Right cardiac atrium (tissue), 5 donors: Measurements from ENCODE around the gene ZNF502. TPM values are rescaled to one million over a fixed set of nuclear protein-coding genes. Genes with fewer than 3 reads are reported as not detected.

Source experiments
- ATAC-seq, 2 donors: fragments of 200-7000 bp; cut with Tn5 transposase; one replicate each; pipeline versions ENCODE4 v1.8.0 to v1.9.1; 2020; ENCODE audit warnings: moderate library complexity in 2 of 2, mild to moderate bottlenecking in 1 of 2
- DNase-seq, 3 donors: peaks; one replicate each; pipeline ENCODE4 v3.0.0-alpha.2; 2020
- H3K27ac ChIP-seq: one replicate; pipeline ENCODE4 v1.5.1; 2013; ENCODE audit warnings: mild to moderate bottlenecking, low read length, control low read depth, moderate library complexity
- H3K27me3 ChIP-seq: one replicate; pipeline ENCODE4 v1.6.1; 2013; ENCODE audit not compliant: control insufficient read depth, insufficient read depth
- H3K4me1 ChIP-seq: one replicate; pipeline ENCODE4 v1.6.1; 2013; ENCODE audit warnings: low read length; ENCODE audit not compliant: control insufficient read depth, insufficient read depth
- H3K4me3 ChIP-seq: one replicate; pipeline ENCODE4 v1.5.1; 2013; ENCODE audit warnings: low read length, control low read depth
- H3K9me3 ChIP-seq: one replicate; pipeline ENCODE4 v1.6.1; 2013; ENCODE audit warnings: low read length; ENCODE audit not compliant: control insufficient read depth
- WGBS: extraction: QIAGEN DNeasy Blood & Tissue Kit; methylation state at CpG from one replicate; pipeline ENCODE4 v1.1.7; 2013; 5-methylcytosine and 5-hydroxymethylcytosine counted together
- intact Hi-C, 4 donors: fragments of 100-400 bp; cut with DNase I; formaldehyde crosslinking; loops; one replicate each; pipeline versions ENCODE4 v1.11.0 to v1.14.0; 2022 to 2023
- polyA plus RNA-seq: library from polyadenylated mRNA; stranded (reverse); fragments of 200-250 nt; gene quantifications from one replicate; pipeline ENCODE4 v1.2.3, GENCODE V29; 2013
- total RNA-seq, 4 donors: library from RNA; stranded (reverse); fragmentation: NEBNext Ultra II Directional; extraction: Animal tissue kit (Norgen Biotek cat#: 25700); gene quantifications; one replicate each; pipeline ENCODE4 v1.2.1, GENCODE V29; 2021
- donor health status: healthy with polysubstance abuse.
- donor health status: DM: no; HTN: yes; CAD: no.
- donor health status: DM: no; HTN: no; CAD: no.
- donor health status: DM: no; HTN: yes; CAD: no; lungs with severe emphysema.
- donor health status: DM: yes; HTN: yes; CAD: no.

ZNF502 gene
- total and polyA plus RNA-seq, 5 donors, result 2.0 to 4.6 (median 3.5) TPM

DNA sequence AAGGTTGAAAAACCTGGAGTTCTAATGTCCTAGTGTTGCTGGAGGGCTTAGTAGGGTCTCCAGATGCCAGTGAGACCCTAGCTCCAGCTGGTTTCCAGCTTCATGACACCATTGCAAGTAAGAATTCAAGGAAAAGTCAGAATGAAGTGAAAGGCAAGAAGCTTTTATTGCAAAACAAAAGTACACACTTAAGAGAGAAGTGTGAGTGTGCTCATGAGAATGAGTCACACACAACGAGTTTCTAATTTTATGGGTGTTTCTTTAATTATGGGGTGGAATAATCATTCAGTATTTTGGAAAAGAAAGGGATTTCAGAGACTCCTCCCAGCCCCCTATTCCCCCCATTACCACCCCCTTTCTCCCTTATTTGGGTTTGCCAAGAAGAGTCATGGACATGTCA lies 24.6 kb upstream of the ZNF502 start:
- Histone ChIP-seq H3K4me3 (no peak overlapping the region), H3K9me3 (no peaks in the 10 kb centered on the region), H3K27ac (no peak overlapping the region), H3K27me3 (no peaks in the 10 kb centered on the region), H3K4me1 (peaks cover 2% of the 10 kb centered on the region)
- DNase-seq (no peak), ATAC-seq (no peak)
- 64% methylated on average over 1 of the region's 1 CpG for WGBS
- intact Hi-C loops, result no loop called here

DNA sequence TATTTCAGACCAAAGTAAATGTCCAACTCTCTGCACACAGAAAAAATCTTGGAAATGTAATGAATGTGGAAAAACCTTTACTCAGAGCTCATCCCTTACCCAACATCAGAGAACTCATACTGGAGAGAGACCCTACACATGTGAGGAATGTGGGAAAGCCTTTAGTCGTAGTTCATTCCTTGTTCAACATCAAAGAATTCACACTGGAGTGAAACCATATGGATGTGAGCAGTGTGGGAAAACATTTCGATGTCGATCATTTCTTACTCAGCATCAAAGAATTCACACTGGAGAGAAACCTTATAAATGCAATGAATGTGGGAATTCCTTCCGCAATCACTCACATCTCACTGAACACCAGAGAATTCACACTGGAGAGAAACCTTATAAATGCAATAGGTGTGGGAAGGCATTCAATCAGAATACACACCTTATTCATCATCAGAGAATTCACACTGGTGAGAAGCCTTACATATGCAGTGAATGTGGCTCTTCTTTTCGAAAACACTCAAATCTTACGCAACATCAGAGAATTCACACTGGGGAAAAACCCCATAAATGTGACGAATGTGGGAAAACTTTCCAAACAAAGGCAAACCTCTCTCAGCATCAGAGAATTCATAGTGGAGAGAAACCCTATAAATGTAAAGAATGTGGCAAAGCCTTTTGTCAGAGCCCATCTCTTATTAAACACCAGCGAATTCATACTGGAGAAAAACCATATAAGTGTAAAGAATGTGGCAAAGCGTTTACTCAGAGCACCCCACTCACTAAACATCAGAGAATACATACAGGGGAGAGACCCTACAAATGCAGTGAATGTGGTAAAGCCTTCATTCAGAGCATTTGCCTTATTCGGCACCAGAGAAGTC lies 9.0 kb downstream of the ZNF502 start:
- no peak overlapping the region for H3K27ac ChIP-seq
- no peak overlapping the region for H3K4me3 ChIP-seq
- 97% methylated on average over 10 of the region's 10 CpGs for WGBS
- intact Hi-C loops, result no loop called here
- DNase-seq, result no peak
- H3K9me3 ChIP-seq, result peaks cover 26% of the 10 kb centered on the region
- H3K4me1 ChIP-seq, result no peaks in the 10 kb centered on the region
- H3K27me3 ChIP-seq, result no peaks in the 10 kb centered on the region
- ATAC-seq, result no peak

DNA sequence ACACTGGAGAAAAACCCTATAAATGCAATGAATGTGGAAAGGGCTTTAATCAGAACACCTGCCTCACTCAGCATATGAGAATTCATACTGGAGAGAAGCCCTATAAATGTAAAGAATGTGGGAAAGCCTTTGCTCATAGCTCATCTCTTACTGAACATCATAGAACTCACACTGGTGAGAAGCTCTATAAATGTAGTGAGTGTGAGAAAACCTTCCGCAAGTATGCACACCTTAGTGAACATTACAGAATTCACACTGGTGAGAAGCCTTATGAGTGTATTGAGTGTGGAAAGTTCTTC lies 9.6 kb downstream of the ZNF502 start:
- Histone ChIP-seq H3K27ac (no peak overlapping the region), H3K9me3 (peaks cover 26% of the 10 kb centered on the region), H3K4me1 (no peaks in the 10 kb centered on the region), H3K4me3 (no peak overlapping the region), H3K27me3 (no peaks in the 10 kb centered on the region)
- WGBS, result 100% methylated on average over 1 of the region's 1 CpG
- DNase-seq (no peak), ATAC-seq (no peak)
- intact Hi-C loops, result no loop called here

DNA sequence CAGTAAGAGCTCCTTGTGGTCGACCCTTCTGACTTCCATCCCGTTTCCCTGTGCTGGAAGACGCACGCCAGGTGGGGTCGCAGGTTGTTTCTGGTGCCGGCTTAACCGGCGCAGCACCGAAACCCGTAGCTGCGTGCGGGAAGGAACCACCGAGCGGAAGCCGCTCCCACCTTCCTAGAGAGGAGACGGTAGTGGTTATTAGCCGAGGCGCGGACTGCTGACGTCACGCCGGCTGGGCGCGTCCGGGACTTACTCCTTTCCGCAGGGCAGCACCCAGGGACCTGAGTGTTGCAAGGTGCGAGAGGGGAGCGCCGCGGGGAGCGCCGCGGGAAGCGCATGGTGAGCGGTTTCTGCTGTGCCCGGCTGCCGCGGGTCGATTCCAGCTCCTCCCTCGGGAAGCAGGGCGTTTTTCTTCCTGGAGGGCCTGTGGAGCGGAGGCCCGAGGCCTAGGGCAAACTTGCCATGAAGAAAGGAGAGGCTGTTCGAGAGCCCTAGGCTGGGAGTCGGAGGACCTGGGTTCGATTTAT lies 17.0 kb downstream of the ZNF502 start, which contains the start of gene ZNF501:
ZNF501 (plus strand) TSS at position 252 of the 527 bp plus-strand sequence. CDS start 4,787 bp downstream, outside the sequence.
- intact Hi-C loops, result no loop called here
- Histone ChIP-seq H3K9me3 (peaks cover 9% of the 10 kb centered on the region), H3K27ac (no peak within 1 kb of the TSS), H3K4me1 (no peaks in the 10 kb centered on the region), H3K27me3 (no peaks in the 10 kb centered on the region), H3K4me3 (peak within 1 kb of the TSS; percentile 69)
- DNase-seq, result peak; percentile 96 to 99 (median 98)
- peak; percentile 99 to 100 for ATAC-seq
- under 1% methylated on average over 46 of the region's 46 CpGs for WGBS

DNA sequence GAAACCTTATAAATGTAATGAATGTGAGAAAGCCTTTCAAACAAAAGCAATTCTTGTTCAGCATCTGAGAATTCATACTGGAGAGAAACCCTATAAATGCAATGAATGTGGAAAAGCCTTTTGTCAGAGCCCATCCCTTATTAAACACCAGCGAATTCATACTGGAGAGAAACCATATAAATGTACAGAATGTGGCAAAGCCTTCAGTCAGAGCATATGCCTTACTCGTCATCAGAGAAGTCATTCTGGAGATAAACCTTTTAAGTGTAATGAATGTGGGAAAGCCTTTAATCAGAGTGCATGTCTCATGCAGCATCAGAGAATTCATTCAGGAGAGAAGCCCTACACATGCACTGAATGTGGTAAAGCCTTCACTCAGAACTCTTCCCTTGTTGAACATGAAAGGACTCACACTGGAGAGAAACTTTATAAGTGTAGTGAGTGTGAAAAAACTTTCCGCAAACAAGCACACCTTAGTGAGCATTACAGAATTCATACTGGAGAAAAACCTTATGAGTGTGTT lies 22.2 kb downstream of the ZNF502 start:
- ATAC-seq, result no peak
- Histone ChIP-seq H3K4me1 (no peaks in the 10 kb centered on the region), H3K27ac (no peak overlapping the region), H3K27me3 (no peaks in the 10 kb centered on the region), H3K9me3 (peaks cover 14% of the 10 kb centered on the region), H3K4me3 (no peak overlapping the region)
- DNase-seq, result no peak
- intact Hi-C loops, result no loop called here
- 97% methylated on average over 3 of the region's 3 CpGs for WGBS

DNA sequence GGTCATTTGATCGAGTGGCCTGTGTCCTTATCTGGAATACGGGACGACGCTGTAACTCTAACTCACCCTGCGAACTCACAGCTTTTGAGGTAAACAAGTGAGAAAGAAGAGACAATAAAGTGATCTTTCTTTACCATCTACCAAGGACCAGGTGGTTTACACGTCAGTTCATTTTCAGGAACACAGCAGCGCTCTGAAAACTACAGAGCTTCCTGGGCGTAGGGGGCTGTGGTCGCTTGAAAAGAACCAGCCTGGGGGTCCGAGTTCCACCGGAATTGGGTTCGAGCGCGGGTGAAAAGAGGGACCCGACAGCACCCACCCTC lies 48.6 kb downstream of the ZNF502 start:
- Histone ChIP-seq H3K4me3 (peak overlapping the region; percentile 90), H3K9me3 (no peaks in the 10 kb centered on the region), H3K27ac (peak overlapping the region; percentile 15), H3K4me1 (no peaks in the 10 kb centered on the region), H3K27me3 (no peaks in the 10 kb centered on the region)
- no peak for DNase-seq
- ATAC-seq, result no peak
- intact Hi-C loops, result loop anchor here in 1 of 4 donors (10.0 kb wide), 1 partner anchor 104 kb away; the partner anchor contains the start of gene TMEM42
- 2% methylated on average over 15 of the region's 15 CpGs for WGBS

DNA sequence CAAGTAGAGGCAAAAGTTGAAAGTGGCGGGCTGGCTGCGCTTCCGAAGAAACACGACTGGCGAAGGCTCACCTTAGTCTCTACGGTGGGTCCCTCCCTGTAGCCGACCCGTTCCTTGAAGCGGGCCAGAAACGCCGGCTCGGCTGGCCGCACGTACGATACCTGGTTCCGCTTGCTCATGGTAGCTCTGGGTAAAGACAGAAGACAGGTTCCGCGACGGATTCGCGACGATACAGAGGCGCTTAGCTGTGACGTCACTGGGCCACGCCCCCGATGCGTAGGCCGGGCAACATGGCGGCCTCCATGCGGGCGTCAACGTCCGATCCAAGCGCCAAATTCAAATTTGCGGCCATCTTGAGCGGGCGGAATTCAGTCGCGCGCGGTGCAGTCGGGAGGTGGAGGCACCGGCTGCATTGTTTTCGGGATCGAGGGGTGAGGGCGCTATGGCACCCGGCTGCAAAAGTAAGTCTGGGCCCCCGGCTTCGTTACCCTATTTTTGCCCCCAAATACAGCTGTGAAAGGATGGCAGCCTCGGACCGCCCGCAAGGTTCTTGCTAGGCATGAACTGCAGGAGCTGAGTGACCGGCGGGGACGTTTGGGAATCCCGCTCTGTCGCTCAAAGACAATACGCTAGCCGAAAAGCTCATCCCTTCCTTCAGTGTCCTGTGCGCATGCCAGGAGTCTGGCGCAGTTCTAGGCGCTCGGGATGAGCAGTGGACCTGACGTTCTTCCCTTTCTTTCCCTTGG lies 49.1 kb downstream of the ZNF502 start, which contains the start of the genes KIAA1143 and KIF15:
KIAA1143 (minus strand) TSS at position 196 of the 746 bp plus-strand sequence; CDS start at position 179, 17 bp downstream.
KIF15 (plus strand) TSS at position 371 of the 746 bp plus-strand sequence; CDS start at position 443, 72 bp downstream.
- 1% methylated on average over 64 of the region's 64 CpGs for WGBS
- peak within 1 kb of the TSS; percentile 90 for H3K4me3 ChIP-seq
- H3K27me3 ChIP-seq, result no peaks in the 10 kb centered on the region
- ATAC-seq (peak; percentile 100), DNase-seq (peak; percentile 98 to 99 (median 99))
- intact Hi-C loops, result loop anchor here in 1 of 4 donors (10.0 kb wide), 1 partner anchor 103 kb away; the partner anchor contains the start of gene TMEM42
- peak within 1 kb of the TSS; percentile 15 for H3K27ac ChIP-seq
- no peaks in the 10 kb centered on the region for H3K4me1 ChIP-seq
- no peaks in the 10 kb centered on the region for H3K9me3 ChIP-seq

DNA sequence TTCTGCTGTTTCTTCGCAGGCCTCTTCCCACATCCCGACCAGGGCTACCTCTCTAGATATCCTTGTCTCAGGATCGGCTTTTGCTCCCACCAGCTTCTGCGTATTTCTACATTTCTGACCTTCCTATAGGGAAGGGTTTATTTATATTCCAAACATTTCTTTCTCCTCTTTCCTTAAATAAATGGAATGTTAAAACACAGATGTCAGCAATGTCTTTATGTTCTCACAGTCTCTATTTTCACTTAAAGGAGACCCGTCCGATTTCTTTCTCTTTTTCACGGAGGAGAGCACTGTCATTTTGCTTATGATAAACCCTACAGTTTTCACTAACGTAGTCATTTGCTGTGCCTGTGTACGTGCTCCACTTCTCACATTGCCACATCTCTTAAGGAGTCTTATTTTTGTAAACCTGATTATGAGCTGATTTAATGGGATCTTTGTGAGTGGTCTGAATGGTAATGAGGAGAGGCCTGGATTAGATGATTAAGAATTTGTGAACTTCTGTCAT lies 49.8 kb downstream of the ZNF502 start:
- 2% methylated on average over 9 of the region's 9 CpGs for WGBS
- peak overlapping the region; percentile 65 for H3K4me3 ChIP-seq
- intact Hi-C loops, result loop anchor here in 1 of 4 donors (10.0 kb wide), 1 partner anchor 103 kb away; the partner anchor contains the start of gene TMEM42
- DNase-seq (no peak), ATAC-seq (no peak)
- no peaks in the 10 kb centered on the region for H3K9me3 ChIP-seq
- H3K27ac ChIP-seq, result no peak overlapping the region
- no peaks in the 10 kb centered on the region for H3K27me3 ChIP-seq
- H3K4me1 ChIP-seq, result no peaks in the 10 kb centered on the region

DNA sequence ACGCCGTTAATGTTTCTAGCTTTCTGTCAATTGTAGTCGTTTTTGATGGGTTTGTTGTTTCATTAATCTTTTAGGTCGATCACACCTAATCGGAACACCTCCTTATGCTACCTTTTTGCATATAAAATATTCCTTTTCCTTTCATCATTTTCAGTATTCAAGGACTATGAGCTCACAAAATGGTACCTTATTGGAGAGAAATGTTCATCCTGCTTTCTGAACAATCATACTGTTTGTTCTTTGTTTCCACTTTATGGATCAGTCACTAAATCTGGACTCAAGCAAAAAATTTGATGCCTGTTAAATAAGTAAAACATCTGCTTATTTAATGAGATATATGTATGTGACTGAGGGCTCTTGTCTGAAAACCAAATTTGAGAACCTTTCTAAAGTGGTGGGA lies 50.2 kb downstream of the ZNF502 start:
- intact Hi-C loops, result loop anchor here in 1 of 4 donors (10.0 kb wide), 1 partner anchor 102 kb away; the partner anchor contains the start of gene TMEM42
- WGBS, result 38% methylated on average over 5 of the region's 5 CpGs
- H3K9me3 ChIP-seq, result no peaks in the 10 kb centered on the region

DNA sequence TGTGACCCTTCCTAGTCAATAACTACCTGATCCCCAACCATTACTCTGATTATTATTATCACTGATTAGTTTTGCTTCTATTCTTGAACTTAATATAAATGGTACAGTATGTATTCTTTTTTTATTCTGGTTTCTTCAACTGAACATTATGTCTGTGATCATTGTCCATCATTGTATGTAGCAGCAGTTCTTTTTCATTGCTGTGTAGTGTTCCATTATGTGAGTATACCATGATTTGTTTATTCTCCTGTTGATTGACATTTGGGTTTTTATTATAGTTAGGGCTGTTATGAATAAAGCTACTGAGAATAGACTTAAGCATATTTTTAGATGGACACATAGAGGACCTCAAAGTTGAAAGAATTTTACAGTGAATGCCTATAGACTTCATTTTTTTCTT lies 51.8 kb downstream of the ZNF502 start:
- Histone ChIP-seq H3K4me3 (no peak overlapping the region), H3K4me1 (no peaks in the 10 kb centered on the region), H3K27ac (no peak overlapping the region), H3K9me3 (no peaks in the 10 kb centered on the region), H3K27me3 (no peaks in the 10 kb centered on the region)
- no peak for DNase-seq
- intact Hi-C loops, result loop anchor here in 1 of 4 donors (10.0 kb wide), 1 partner anchor 101 kb away; the partner anchor contains the start of gene TMEM42
- no peak for ATAC-seq

More for the DNA sequence above, 50.2 kb downstream of the ZNF502 start:
- H3K4me1 ChIP-seq, result no peaks in the 10 kb centered on the region
- H3K27me3 ChIP-seq, result no peaks in the 10 kb centered on the region
- ATAC-seq, result no peak
- no peak overlapping the region for H3K27ac ChIP-seq
- no peak for DNase-seq
- H3K4me3 ChIP-seq, result no peak overlapping the region
